ENCODE data around the gene CHAD.
A peak's percentile ranks its signal among the peaks of the same experiment; 100 is the strongest.

The CHAD gene

DNA sequence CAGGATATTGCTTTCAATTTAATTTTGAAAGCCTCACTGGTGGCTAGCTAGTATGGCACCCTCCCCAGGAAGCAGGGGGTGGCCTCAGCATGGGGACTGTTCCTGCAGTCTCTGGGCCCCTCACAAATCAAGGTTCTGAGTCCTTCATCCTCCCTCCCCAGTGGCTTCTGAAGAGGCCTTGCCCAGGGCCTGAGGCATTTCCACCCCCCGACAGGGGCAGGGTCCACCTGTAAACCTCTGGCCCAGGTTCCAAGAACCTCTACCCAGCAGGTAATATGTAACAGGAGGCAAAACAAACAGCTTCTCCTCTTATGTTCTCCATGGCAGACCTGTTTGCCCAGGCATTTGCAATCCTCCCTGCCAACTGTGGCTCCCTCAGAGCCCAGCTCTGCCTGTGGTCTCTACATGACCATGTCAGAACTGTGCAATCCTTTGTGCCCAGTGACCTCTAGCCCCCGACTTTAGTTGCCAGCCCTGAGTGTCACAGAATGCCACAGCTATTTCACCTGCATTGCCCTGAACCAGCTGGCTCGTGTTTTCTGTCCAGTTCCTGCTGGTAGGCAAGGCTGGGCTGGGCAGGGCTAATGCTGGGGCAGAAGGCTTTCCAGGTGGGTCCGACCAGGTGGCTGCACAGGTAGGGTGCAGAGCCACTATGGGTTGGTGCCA lies 28.4 kb downstream of the CHAD start:
- no peak overlapping the region for H3K4me3 ChIP-seq (ENCODE audit: low read depth, low read length)
- CTCF ChIA-PET: interaction anchor here (0.6 to 1.2 kb wide), 3 partner anchors 42 to 61 kb away, joined by 3 to 7 read pairs (median 3); no protein-coding TSS in a partner anchor
- no peak overlapping the region; the same call in 1 of the 2 replicates for H3K27ac ChIP-seq (ENCODE audit: extremely low read depth, low read depth, low read length)
- peaks cover 20% of the 10 kb centered on the region for H3K4me1 ChIP-seq (ENCODE audit: control insufficient read depth, insufficient read depth, low read length)
- H3K36me3 ChIP-seq (ENCODE audit: control insufficient read depth in 2 of 2, insufficient read depth in 1 of 2, low read length in 2 of 2): peaks cover 0 to 5% of the 10 kb centered on the region in 2 experiments; a peak in 2 of 3 replicates
- no peaks in the 10 kb centered on the region for H3K9me3 ChIP-seq (ENCODE audit: control insufficient read depth, insufficient read depth, low read depth, low read length)
- POLR2A ChIA-PET: interaction anchor here (1.3 kb wide), 1 partner anchor 13 kb away, joined by 3 read pairs; no protein-coding TSS in a partner anchor
- no peak for TF ChIP-seq KLF9 (tag by site-specific recombination; IDR thresholded peaks at IDR 0.05; ENCODE audit: low read depth)
- TF ChIP-seq GLIS1 (tag by site-specific recombination; IDR thresholded peaks at IDR 0.05): peak; percentile 89
- no peak for TF ChIP-seq ZNF146 (tag by site-specific recombination; IDR thresholded peaks at IDR 0.05)
- no peak for TF ChIP-seq YY2 (tag by site-specific recombination; IDR thresholded peaks at IDR 0.05)
- no peak for TF ChIP-seq ZNF138 (tag by site-specific recombination; IDR thresholded peaks at IDR 0.05; ENCODE audit: borderline replicate concordance)
- no peak for TF ChIP-seq ZNF747 (tag by site-specific recombination; IDR thresholded peaks at IDR 0.05)
- TF ChIP-seq ZIC2 (tag by site-specific recombination; IDR thresholded peaks at IDR 0.05): peak; percentile 90
- TF ChIP-seq, protein P1, sequence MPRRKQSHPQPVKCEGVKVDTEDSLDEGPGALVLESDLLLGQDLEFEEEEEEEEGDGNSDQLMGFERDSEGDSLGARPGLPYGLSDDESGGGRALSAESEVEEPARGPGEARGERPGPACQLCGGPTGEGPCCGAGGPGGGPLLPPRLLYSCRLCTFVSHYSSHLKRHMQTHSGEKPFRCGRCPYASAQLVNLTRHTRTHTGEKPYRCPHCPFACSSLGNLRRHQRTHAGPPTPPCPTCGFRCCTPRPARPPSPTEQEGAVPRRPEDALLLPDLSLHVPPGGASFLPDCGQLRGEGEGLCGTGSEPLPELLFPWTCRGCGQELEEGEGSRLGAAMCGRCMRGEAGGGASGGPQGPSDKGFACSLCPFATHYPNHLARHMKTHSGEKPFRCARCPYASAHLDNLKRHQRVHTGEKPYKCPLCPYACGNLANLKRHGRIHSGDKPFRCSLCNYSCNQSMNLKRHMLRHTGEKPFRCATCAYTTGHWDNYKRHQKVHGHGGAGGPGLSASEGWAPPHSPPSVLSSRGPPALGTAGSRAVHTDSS (tag by site-specific recombination; IDR thresholded peaks at IDR 0.05): no peak
- no peak for TF ChIP-seq ZNF433 (tag by site-specific recombination; IDR thresholded peaks at IDR 0.05; ENCODE audit: low read depth)
- TF ChIP-seq ZNF548 (tag by site-specific recombination; IDR thresholded peaks at IDR 0.05): no peak
- TF ChIP-seq ZNF623 (tag by site-specific recombination; IDR thresholded peaks at IDR 0.05): no peak
- TF ChIP-seq ZNF701 (tag by site-specific recombination; IDR thresholded peaks at IDR 0.05): no peak
- no peak for TF ChIP-seq ZBTB17 (tag by site-specific recombination; IDR thresholded peaks at IDR 0.05)
- TF ChIP-seq SCRT2 (tag by site-specific recombination; IDR thresholded peaks at IDR 0.05): 0 out of 2 replicates have a peak, but pooled peaks have one; percentile 11
- TF ChIP-seq, protein P2, sequence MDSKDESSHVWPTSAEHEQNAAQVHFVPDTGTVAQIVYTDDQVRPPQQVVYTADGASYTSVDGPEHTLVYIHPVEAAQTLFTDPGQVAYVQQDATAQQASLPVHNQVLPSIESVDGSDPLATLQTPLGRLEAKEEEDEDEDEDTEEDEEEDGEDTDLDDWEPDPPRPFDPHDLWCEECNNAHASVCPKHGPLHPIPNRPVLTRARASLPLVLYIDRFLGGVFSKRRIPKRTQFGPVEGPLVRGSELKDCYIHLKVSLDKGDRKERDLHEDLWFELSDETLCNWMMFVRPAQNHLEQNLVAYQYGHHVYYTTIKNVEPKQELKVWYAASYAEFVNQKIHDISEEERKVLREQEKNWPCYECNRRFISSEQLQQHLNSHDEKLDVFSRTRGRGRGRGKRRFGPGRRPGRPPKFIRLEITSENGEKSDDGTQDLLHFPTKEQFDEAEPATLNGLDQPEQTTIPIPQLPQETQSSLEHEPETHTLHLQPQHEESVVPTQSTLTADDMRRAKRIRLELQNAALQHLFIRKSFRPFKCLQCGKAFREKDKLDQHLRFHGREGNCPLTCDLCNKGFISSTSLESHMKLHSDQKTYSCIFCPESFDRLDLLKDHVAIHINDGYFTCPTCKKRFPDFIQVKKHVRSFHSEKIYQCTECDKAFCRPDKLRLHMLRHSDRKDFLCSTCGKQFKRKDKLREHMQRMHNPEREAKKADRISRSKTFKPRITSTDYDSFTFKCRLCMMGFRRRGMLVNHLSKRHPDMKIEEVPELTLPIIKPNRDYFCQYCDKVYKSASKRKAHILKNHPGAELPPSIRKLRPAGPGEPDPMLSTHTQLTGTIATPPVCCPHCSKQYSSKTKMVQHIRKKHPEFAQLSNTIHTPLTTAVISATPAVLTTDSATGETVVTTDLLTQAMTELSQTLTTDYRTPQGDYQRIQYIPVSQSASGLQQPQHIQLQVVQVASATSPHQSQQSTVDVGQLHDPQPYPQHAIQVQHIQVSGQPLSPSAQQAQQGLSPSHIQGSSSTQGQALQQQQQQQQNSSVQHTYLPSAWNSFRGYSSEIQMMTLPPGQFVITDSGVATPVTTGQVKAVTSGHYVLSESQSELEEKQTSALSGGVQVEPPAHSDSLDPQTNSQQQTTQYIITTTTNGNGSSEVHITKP (tag by site-specific recombination; IDR thresholded peaks at IDR 0.05): no peak
- TF ChIP-seq ZNF202 (tag by site-specific recombination; IDR thresholded peaks at IDR 0.05; ENCODE audit: borderline replicate concordance): no peak
- no peak for TF ChIP-seq TCF7L2 (IDR thresholded peaks at IDR 0.05; ENCODE audit: borderline replicate concordance, low read depth, low read length)

DNA sequence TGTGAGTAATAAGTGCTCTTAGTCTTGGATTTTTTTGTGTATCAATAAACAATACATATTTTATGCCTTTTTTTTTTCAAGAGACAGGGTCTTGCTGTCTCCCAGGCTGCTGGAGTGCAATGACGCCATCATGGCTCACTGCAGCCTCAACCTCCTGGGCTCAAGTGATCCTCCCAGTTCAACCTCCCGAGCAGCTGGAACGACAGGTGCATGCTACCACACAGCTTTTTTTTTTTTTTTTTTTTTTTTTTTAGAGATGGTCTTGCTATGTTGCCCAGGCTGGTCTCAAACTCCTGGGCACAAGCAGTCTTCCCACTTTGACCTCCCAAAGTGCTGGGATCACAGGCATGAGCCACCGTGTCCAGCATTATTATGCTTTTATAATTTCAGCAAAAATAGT lies 29.7 kb downstream of the CHAD start:
- TF ChIP-seq ZNF701 (tag by site-specific recombination; IDR thresholded peaks at IDR 0.05) (no peak), ZNF529 (tag by site-specific recombination; IDR thresholded peaks at IDR 0.05; ENCODE audit: insufficient replicate concordance) (no peak), GLIS1 (tag by site-specific recombination; IDR thresholded peaks at IDR 0.05) (peak; percentile 47)
- TF ChIP-seq, protein P3, sequence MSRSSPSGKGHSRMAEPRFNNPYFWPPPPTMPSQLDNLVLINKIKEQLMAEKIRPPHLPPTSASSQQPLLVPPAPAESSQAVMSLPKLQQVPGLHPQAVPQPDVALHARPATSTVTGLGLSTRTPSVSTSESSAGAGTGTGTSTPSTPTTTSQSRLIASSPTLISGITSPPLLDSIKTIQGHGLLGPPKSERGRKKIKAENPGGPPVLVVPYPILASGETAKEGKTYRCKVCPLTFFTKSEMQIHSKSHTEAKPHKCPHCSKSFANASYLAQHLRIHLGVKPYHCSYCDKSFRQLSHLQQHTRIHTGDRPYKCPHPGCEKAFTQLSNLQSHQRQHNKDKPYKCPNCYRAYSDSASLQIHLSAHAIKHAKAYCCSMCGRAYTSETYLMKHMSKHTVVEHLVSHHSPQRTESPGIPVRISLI (tag by site-specific recombination; IDR thresholded peaks at IDR 0.05): peak; percentile 73; the same call in 1 of the 2 replicates
- CTCF ChIA-PET: no interaction called here
- H3K4me3 ChIP-seq (ENCODE audit: low read depth, low read length): no peak overlapping the region
- no peaks in the 10 kb centered on the region for H3K9me3 ChIP-seq (ENCODE audit: control insufficient read depth, insufficient read depth, low read depth, low read length)
- peaks cover 0 to 5% of the 10 kb centered on the region in 2 experiments; a peak in 2 of 3 replicates for H3K36me3 ChIP-seq (ENCODE audit: control insufficient read depth in 2 of 2, insufficient read depth in 1 of 2, low read length in 2 of 2)
- H3K4me1 ChIP-seq (ENCODE audit: control insufficient read depth, insufficient read depth, low read length): peaks cover 13% of the 10 kb centered on the region
- no peak overlapping the region for H3K27ac ChIP-seq (ENCODE audit: extremely low read depth, low read depth, low read length)
- POLR2A ChIA-PET: interaction anchor here (0.6 kb wide), 1 partner anchor 9 kb away, joined by 5 read pairs; no protein-coding TSS in a partner anchor
